Activated CD4-positive, alpha-beta T cell treated with anti-CD3 and anti-CD28 coated beads, Interleukin-2, amount 10 ng/mL, durations not matched to agents 7 days and 5 days (primary cell): ENCODE results near the gene DEFB112. TPM values are rescaled to one million over a fixed set of nuclear protein-coding genes. Genes with fewer than 3 reads are reported as not detected.

ENCODE experiments used
- CTCF ChIA-PET: fragments of 350-600 bp; sonication (Branson Sonifier 250); formaldehyde crosslinking; loops from one replicate; lab custom pipeline; 2021; ENCODE audit warnings: antibody characterized with exemption; lab: Charles Lee
- POLR2A ChIA-PET: fragments of 350-600 bp; sonication (Branson Sonifier 250); formaldehyde crosslinking; loops from one replicate; lab custom pipeline; 2021; ENCODE audit warnings: antibody characterized with exemption; lab: Charles Lee
- DNase-seq: peaks from one replicate; pipeline ENCODE4 v3.0.0-alpha.2; 2020
- H3K27ac Mint-ChIP-seq: one replicate; pipeline ENCODE4 v1.8.0; 2021; ENCODE audit warnings: mild to moderate bottlenecking, moderate library complexity, mixed read lengths
- H3K27me3 Mint-ChIP-seq: one replicate; pipeline ENCODE4 v1.8.0; 2021; ENCODE audit warnings: mixed read lengths
- H3K36me3 Mint-ChIP-seq: one replicate; pipeline ENCODE4 v1.8.0; 2021; ENCODE audit warnings: low read depth, mixed read lengths
- H3K4me1 Mint-ChIP-seq: one replicate; pipeline ENCODE4 v1.8.0; 2021; ENCODE audit warnings: mixed read lengths
- H3K4me3 Mint-ChIP-seq: one replicate; pipeline ENCODE4 v1.8.0; 2021; ENCODE audit warnings: mild to moderate bottlenecking, moderate library complexity, mixed read lengths
- H3K9me3 Mint-ChIP-seq: one replicate; pipeline ENCODE4 v1.8.0; 2021; ENCODE audit warnings: mixed read lengths
- total RNA-seq, 2 experiments: library from RNA; stranded (reverse); gene quantifications; one replicate each; pipeline ENCODE4 v1.2.3, GENCODE V29; 2021

DEFB112 gene
- total RNA-seq, 2 experiments from 2014 or later, result not detected

DNA sequence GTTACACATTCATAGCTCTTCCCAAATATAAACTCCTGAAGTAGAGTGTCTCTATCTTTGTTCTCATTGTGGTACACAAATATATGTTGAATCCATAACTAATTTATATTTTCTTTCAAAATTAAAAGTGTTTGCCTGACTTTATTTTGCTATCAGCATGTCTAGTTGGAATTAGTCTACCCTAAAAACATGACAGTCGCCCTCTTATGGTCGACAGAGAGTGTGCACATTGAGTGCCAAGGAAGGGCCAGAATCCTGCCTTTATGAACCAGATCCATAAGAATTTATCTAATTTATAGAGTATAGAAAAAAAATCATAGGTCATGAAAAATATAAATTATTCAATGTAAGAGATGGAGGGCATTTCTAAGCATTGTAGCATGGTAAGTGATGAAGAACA, 12.3 kb upstream of the DEFB112 start:
- Mint-ChIP-seq H3K27ac (no peak overlapping the region), H3K27me3 (no peaks in the 10 kb centered on the region), H3K4me1 (no peaks in the 10 kb centered on the region), H3K4me3 (no peak overlapping the region), H3K9me3 (no peaks in the 10 kb centered on the region), H3K36me3 (no peaks in the 10 kb centered on the region)
- DNase-seq, result no peak
- CTCF ChIA-PET, result no interaction called here
- POLR2A ChIA-PET, result no interaction called here

DNA sequence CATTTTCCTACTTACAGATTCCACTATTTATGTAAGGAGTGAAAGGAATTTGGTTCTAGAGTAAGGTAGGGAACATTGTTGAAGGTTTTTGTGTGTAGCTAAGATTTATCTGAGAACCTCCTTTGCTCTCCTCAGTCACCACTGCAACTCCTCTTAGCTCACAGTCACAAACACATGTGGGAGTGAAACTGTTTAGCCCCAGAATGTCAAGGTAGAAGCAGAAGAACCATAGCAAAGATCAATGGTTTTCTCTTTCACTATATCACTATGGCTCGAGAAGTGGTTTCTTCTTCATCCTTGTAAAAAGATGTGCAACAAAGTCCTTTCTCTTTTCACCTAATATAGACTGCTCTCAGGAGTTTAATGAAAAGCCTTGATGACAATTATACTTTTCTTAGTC, 6.5 kb upstream of the DEFB112 start:
- ChIA-PET CTCF (no interaction called here), POLR2A (no interaction called here)
- Mint-ChIP-seq H3K36me3 (no peaks in the 10 kb centered on the region), H3K9me3 (no peaks in the 10 kb centered on the region), H3K4me3 (no peak overlapping the region), H3K4me1 (no peaks in the 10 kb centered on the region), H3K27me3 (no peaks in the 10 kb centered on the region), H3K27ac (no peak overlapping the region)
- no peak for DNase-seq

DNA sequence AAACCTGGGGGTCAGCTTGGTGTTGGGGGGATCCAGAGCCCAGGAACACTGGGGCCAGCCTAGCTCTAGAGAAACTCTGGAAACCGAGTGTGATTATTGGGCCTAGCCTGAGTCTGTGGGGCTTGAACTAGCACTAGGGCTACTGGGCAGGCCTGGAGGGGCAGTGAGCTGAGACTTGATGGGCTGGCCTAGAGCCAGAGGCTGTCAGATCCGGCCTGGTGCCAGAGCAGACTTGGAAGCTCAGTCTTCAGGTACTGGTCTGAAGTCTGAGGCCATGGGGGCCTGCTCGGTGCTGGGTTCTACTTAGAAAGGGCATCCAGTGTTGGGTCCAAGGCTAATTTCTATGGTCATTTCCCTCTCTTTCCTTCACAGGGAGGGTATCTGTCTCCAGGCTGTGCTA, 2.7 kb downstream of the DEFB112 start:
- Mint-ChIP-seq H3K4me3 (no peak overlapping the region), H3K27me3 (no peaks in the 10 kb centered on the region), H3K9me3 (no peaks in the 10 kb centered on the region), H3K36me3 (no peaks in the 10 kb centered on the region), H3K27ac (no peak overlapping the region), H3K4me1 (no peaks in the 10 kb centered on the region)
- CTCF ChIA-PET, result no interaction called here
- no peak for DNase-seq
- POLR2A ChIA-PET, result no interaction called here

DNA sequence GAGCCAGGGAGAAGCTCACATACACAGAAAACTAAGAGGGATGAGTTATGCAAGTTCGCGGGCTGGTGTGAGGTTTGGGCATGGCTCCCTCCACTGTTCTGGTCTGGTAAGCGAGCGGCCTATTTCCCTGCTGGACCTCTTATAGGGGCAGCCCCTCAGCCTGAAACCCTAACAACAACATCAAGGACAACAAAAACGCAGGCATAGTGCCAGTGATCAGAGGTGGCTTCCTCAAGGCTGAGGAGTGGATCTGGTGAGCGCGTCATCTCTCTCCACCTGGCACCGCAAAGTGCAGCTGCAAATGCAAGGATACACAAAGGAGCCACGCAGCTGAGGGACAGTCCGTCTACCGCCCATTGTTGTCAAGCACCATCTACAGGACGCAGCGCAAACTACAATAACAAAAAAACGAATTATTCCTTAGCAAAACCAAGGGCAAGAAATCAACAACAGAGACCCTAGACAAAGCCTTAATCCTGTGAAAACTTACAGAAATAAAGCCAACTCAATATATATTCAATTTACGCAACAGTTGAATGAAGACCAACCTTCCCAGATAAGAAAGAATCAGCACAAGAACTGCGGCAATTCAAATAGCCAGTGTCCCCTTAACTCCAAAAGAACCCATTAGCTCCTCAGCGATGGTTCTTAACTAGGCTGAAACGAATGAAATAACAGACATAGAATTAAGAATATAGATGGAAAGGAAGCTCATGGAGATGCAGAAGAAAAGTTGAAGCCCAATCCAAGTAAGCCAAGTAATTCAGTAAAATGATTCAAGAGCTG, 18.8 kb downstream of the DEFB112 start:
- DNase-seq, result no peak
- Mint-ChIP-seq H3K9me3 (peaks cover 2% of the 10 kb centered on the region), H3K36me3 (no peaks in the 10 kb centered on the region), H3K27ac (no peak overlapping the region), H3K4me1 (no peaks in the 10 kb centered on the region), H3K4me3 (no peak overlapping the region), H3K27me3 (no peaks in the 10 kb centered on the region)
- ChIA-PET CTCF (interaction anchor here (1.2 kb wide), 1 partner anchor 12 kb away, joined by 4 read pairs; no protein-coding TSS in a partner anchor), POLR2A (no interaction called here)

DNA sequence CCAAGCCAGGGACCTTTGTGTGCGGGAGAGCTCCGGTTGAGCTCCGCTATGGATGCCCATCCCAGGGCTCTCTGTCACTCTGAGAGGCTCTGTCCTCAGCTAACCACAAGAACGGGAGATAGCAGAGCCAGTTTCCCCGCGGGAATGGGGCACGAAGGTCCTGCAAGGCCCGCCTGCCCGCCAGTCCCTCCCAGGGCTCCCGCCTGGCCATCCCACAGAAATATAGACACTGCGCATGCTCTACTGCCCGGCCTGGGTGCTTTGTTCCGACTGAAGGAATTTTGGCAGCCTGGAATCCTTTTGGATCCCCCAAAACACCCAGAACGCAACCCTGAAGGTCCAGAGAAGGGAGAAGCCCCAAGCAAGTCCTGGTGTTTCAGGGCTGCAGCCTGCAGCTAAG, 19.4 kb downstream of the DEFB112 start:
- Mint-ChIP-seq H3K27ac (no peak overlapping the region), H3K4me1 (no peaks in the 10 kb centered on the region), H3K27me3 (no peaks in the 10 kb centered on the region)

DNA sequence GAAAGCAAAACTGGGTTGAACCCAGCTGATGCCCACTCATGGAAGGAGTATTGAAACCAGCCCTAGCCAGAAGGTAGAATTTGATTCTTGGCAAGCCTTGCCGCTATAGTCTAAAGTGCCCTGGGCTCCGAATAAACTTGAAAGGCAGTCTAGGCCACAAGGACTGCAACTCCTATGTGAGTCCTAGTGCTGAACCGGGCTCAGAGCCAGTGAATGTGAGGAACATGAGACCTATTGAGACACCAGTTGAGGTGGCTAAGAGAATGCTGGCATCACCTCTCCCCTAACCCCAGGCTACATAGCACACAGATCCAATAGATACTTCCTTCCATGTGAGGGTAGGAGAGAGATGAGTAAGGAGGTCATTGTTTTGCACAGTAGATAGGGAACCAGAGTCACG, 24.5 kb downstream of the DEFB112 start:
- POLR2A ChIA-PET, result no interaction called here
- Mint-ChIP-seq H3K4me3 (no peak overlapping the region), H3K9me3 (peaks cover 2% of the 10 kb centered on the region), H3K27me3 (no peaks in the 10 kb centered on the region), H3K4me1 (no peaks in the 10 kb centered on the region), H3K36me3 (no peaks in the 10 kb centered on the region), H3K27ac (no peak overlapping the region)
- DNase-seq, result no peak
- CTCF ChIA-PET, result no interaction called here

More for the DNA sequence above, 19.4 kb downstream of the DEFB112 start:
- Mint-ChIP-seq H3K36me3 (no peaks in the 10 kb centered on the region), H3K9me3 (peaks cover 2% of the 10 kb centered on the region), H3K4me3 (no peak overlapping the region)
- ChIA-PET POLR2A (no interaction called here), CTCF (interaction anchor here (1.2 kb wide), 1 partner anchor 12 kb away, joined by 4 read pairs; no protein-coding TSS in a partner anchor)
- DNase-seq, result no peak

DNA sequence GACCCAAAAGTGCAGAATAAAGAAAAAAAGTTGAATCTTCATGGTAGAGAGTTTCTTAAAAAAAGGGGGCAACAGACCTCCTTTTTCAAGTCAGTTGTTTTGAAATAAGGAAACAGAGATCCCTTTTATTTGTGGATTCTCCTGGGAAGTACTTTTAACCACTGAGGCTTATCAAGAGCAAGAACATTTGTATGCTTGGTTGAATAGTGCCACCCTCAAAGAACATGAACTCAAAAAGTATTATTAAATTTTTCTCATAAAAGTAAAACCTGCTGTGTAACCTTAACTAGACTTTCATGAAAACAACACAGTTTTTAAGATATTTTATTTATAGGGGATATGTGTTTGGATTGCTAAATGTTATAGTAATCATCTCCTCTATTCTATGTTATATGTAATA, 27.8 kb downstream of the DEFB112 start, which contains the start of gene DEFB110:
DEFB110 (minus strand) TSS at position 101 of the 400 bp plus-strand sequence; CDS start at position 42, 59 bp downstream.
- no peak for DNase-seq
- Mint-ChIP-seq H3K4me1 (no peaks in the 10 kb centered on the region), H3K27ac (no peak within 1 kb of the TSS), H3K27me3 (no peaks in the 10 kb centered on the region), H3K9me3 (no peaks in the 10 kb centered on the region), H3K36me3 (no peaks in the 10 kb centered on the region), H3K4me3 (no peak within 1 kb of the TSS)
- ChIA-PET CTCF (no interaction called here), POLR2A (no interaction called here)

DNA sequence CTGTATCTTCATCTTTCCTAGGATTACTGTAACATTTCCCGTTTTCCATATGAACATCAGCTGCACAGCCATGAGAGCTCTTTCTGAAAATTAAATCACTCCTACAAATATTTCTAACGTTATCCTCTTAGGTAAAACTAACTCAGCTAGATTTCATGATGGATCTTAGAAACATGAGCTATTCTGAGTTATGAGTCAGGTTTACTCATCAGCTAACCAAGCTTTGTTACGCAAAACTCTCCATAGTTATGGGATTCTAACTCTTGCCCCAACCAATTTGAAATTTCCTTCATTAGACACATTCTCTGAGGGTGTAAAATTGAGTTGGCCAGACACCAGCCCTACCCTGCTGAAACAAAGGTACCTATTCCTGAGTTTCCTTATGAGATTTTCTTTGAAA, 41.9 kb downstream of the DEFB112 start:
- H3K36me3 Mint-ChIP-seq, result no peaks in the 10 kb centered on the region
- H3K9me3 Mint-ChIP-seq, result no peaks in the 10 kb centered on the region
- H3K4me1 Mint-ChIP-seq, result no peaks in the 10 kb centered on the region
- H3K27ac Mint-ChIP-seq, result no peak overlapping the region
- DNase-seq, result no peak
- POLR2A ChIA-PET, result interaction anchor here (0.6 kb wide), 1 partner anchor 113 kb away, joined by 3 read pairs; no protein-coding TSS in a partner anchor
- no peak overlapping the region for H3K4me3 Mint-ChIP-seq
- CTCF ChIA-PET, result no interaction called here
- no peaks in the 10 kb centered on the region for H3K27me3 Mint-ChIP-seq

DNA sequence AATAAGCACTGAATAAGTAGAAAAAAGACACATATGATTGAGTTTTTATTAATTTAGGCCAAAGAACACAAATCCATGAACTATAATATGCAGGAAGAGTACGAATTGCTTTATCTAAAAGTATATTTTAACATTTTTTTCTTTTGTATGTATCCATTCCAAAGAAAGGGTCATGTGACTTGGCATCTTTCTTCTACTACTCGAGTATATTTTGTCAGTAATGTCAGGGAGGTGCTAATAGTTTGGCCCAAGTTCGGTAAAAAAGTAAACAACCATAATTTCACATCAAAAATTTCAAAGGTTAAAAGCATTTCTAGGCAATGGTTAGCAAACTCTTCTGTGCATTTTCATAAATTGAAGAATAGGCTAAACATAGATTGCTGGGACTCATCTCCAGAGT, 46.6 kb downstream of the DEFB112 start:
- POLR2A ChIA-PET, result no interaction called here
- no peak for DNase-seq
- CTCF ChIA-PET, result no interaction called here
- Mint-ChIP-seq H3K9me3 (no peaks in the 10 kb centered on the region), H3K27ac (no peak overlapping the region), H3K36me3 (no peaks in the 10 kb centered on the region), H3K4me1 (no peaks in the 10 kb centered on the region), H3K4me3 (no peak overlapping the region), H3K27me3 (no peaks in the 10 kb centered on the region)

DNA sequence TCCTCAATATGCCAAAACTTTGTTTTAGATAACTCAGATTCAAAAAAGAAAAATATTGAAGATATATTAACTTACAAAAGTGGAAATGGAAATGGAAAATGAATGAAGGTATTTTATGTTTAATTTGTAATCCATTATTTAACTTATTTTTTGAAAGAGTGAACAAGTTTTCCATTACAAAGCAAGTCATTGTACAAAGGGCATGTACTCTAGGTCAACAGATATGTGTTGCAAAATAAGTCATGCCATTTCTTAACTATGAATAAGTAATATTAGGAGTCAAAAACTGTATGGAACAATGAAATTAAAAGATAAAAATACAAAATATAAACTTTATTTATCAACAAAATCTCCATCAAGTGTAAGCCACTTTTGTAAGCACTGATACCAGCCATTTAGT, 54.5 kb downstream of the DEFB112 start:
- ChIA-PET CTCF (no interaction called here), POLR2A (no interaction called here)
- Mint-ChIP-seq H3K9me3 (no peaks in the 10 kb centered on the region), H3K27ac (no peak overlapping the region), H3K4me3 (no peak overlapping the region), H3K27me3 (no peaks in the 10 kb centered on the region), H3K36me3 (no peaks in the 10 kb centered on the region), H3K4me1 (no peaks in the 10 kb centered on the region)
- DNase-seq, result no peak

Other genes starting within 250 kb of the DEFB112 start
- not detected for gene CRISP1, start 183.4 kb downstream of the DEFB112 start, total RNA-seq
- not detected for gene DEFB114, start 85.8 kb downstream of the DEFB112 start, total RNA-seq
- not detected for gene DEFB113, start 80.3 kb downstream of the DEFB112 start, total RNA-seq
- gene DEFB110, start 27.9 kb downstream of the DEFB112 start, total RNA-seq, result not detected